Stomach (tissue), 9 donors: ENCODE data around the gene KRTAP4-1. TPM values are rescaled to one million over a fixed set of nuclear protein-coding genes. Genes with fewer than 3 reads are reported as not detected.
"Not testable (repeated sequence)": the region's sequence is repeated elsewhere in the genome, so short reads cannot be mapped to it uniquely, and the experiment has no call there.

Experiments used
- DNase-seq, 2 donors: peaks; one replicate each; pipeline versions ENCODE4 v3.0.0 to v3.0.0-alpha.2; 2013 to 2019
- H3K27ac ChIP-seq, 5 donors: fragments of 200-600 bp in 4 of 5; sonication (generic) in 4 of 5; one replicate each; pipeline ENCODE4 v1.5.1; 2013 to 2019; ENCODE audit warnings: mild to moderate bottlenecking in 1 of 5, moderate library complexity in 1 of 5
- H3K27me3 ChIP-seq, 3 donors: fragments of 200-600 bp; sonication (generic); one replicate each; pipeline ENCODE4 v1.5.1; 2017 to 2019; ENCODE audit warnings: mixed run types in 1 of 3
- H3K36me3 ChIP-seq, 4 donors: fragments of 200-600 bp; sonication (generic); 1 replicate in 3 of 4; 2 replicates in 1 of 4; pipeline ENCODE4 v1.5.1; 2016 to 2019
- H3K4me1 ChIP-seq, 4 donors: fragments of 200-600 bp; sonication (generic); one replicate each; pipeline ENCODE4 v1.5.1; 2016 to 2019
- H3K4me3 ChIP-seq, 4 donors: fragments of 200-600 bp; sonication (generic) in 3 of 4; one replicate each; pipeline ENCODE4 v1.5.1; 2016 to 2019; ENCODE audit warnings: mild to moderate bottlenecking in 1 of 4
- H3K9me3 ChIP-seq, 4 donors: fragments of 200-600 bp; sonication (generic); one replicate each; pipeline ENCODE4 v1.5.1; 2016 to 2019
- EP300 ChIP-seq: sonication (generic); formaldehyde crosslinking; IDR thresholded peaks from one replicate; pipeline ENCODE4 v1.6.1; 2017; ENCODE audit warnings: antibody characterized with exemption
- POLR2A ChIP-seq, 4 donors: fragments of 450-650 bp; IDR thresholded peaks; one replicate each; pipeline ENCODE4 v1.6.1; 2016; ENCODE audit warnings: antibody characterized with exemption in 4 of 4, control low read depth in 2 of 4, mild to moderate bottlenecking in 1 of 4, moderate library complexity in 1 of 4
- POLR2AphosphoS5 ChIP-seq, 3 donors: sonication (generic); formaldehyde crosslinking; IDR thresholded peaks; one replicate each; pipeline ENCODE4 v1.6.1; 2016; ENCODE audit warnings: antibody characterized with exemption in 3 of 3
- WGBS, 5 donors: extraction: QIAGEN DNeasy Blood & Tissue Kit in 3 of 5; methylation state at CpG; one replicate each; pipeline versions ENCODE4 v1.1.5 to v1.1.7; 2013 to 2018; 5-methylcytosine and 5-hydroxymethylcytosine counted together
- intact Hi-C: fragments of 100-400 bp; cut with DNase I; formaldehyde crosslinking; loops from one replicate; pipeline ENCODE4 v1.15.1; 2023; ENCODE audit warnings: low total_unique reads
- polyA plus RNA-seq, 3 donors: library from polyadenylated mRNA; stranded (reverse); fragments of 200-250 nt; gene quantifications; one replicate each; pipeline ENCODE4 v1.2.3, GENCODE V29; 2013
- total RNA-seq, 5 donors: library from RNA; depleted of rRNA; stranded (reverse); fragments of >200 nt; gene quantifications; one replicate each; pipeline versions ENCODE4 v1.1.0 to v1.2.3, GENCODE V29; 2014 to 2016
- TF ChIP-seq, protein P1 (sequence below), 7 experiments: fragments of 450-650 bp in 4 of 7; fragments of 200-600 bp in 3 of 7; sonication (generic) in 3 of 7; IDR thresholded peaks; one replicate each; pipeline ENCODE4 v1.5.1; 2016 to 2019; ENCODE audit warnings: antibody characterized with exemption in 7 of 7, control low read depth in 2 of 7, mild to moderate bottlenecking in 1 of 7
- donor health status: healthy with polysubstance abuse.
- donor health status: Bipolar disorder and iron deficiency.
- donor health status: healthy.

Gene KRTAP4-1
- total and polyA plus RNA-seq, 8 donors = not detected

DNA sequence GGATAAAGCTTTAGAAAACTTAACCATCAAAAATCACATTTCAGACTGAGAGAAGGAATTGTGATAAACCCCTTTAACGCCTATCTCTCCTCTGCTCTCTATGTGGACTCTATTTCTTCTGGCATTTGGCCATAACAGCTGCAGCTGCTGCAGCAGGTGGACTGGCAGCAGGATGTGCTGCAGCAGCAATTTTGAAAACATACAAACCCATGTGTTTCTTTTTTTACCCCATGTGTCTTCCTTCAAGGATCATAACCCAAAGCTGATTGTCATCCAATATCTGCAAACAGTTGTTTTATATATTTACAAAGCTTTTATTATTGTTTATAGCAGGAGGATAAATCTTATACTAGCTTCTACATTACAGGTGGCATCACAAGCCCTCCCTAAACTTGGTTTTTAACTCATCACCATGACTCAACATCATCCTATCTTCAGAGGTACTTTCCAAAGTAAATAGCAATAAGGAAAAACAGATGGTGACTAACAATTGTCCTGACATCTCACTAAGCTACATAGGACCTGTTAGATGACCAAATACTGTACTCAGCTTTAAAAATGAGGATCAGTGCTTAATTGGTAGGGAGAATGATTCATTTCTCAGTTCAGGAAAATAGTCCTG, 27.2 kb upstream of the KRTAP4-1 start:
- no peaks in the 10 kb centered on the region for H3K4me1 ChIP-seq
- DNase-seq = peak in 1 of 2 donors; percentile 22
- no peaks in the 10 kb centered on the region for H3K36me3 ChIP-seq
- H3K9me3 ChIP-seq = no peaks in the 10 kb centered on the region
- TF ChIP-seq POLR2A (IDR thresholded peaks at IDR 0.05) = no peak
- TF ChIP-seq EP300 = no peak
- TF ChIP-seq POLR2AphosphoS5 (IDR thresholded peaks at IDR 0.05) = no peak
- TF ChIP-seq, protein P1, sequence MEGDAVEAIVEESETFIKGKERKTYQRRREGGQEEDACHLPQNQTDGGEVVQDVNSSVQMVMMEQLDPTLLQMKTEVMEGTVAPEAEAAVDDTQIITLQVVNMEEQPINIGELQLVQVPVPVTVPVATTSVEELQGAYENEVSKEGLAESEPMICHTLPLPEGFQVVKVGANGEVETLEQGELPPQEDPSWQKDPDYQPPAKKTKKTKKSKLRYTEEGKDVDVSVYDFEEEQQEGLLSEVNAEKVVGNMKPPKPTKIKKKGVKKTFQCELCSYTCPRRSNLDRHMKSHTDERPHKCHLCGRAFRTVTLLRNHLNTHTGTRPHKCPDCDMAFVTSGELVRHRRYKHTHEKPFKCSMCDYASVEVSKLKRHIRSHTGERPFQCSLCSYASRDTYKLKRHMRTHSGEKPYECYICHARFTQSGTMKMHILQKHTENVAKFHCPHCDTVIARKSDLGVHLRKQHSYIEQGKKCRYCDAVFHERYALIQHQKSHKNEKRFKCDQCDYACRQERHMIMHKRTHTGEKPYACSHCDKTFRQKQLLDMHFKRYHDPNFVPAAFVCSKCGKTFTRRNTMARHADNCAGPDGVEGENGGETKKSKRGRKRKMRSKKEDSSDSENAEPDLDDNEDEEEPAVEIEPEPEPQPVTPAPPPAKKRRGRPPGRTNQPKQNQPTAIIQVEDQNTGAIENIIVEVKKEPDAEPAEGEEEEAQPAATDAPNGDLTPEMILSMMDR (IDR thresholded peaks at IDR 0.05) = no peak
- 18 to 44% (median 34%) methylated on average over 1 of the region's 1 CpG for WGBS, 5 donors
- intact Hi-C loops = no loop called here
- no peak overlapping the region for H3K4me3 ChIP-seq
- H3K27ac ChIP-seq = no peak overlapping the region
- peaks cover 0 to 30% (median 11%) of the 10 kb centered on the region in 3 donors for H3K27me3 ChIP-seq

DNA sequence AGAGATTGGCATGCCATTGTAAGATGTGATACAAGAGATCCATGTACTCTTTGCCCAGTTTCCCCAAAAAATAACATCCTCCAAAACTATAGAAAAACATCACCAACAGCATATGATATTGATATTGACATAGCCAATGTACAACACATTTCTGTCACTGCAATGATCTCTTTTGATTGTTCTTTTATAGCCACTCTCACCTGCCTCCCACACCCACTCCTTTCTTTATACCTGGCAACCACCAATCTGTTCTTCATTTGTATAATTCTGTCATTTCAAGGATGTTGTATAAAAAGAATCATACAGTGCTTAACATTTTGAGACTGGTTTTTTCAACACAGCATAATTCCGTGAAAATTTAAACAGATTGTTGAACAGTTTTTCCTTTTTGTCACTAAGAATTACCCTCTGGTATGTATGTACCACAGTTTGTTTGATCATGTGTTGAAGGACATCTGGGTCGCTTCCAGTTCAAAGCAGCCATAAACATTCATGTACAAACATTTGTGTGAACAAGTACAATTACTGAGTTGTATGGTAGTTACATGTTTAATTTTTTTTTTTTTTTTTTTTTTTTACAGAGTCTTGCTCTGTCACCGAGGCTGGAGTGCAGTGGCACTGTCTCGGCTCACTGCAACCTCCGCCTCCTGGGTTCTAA, 14.8 kb upstream of the KRTAP4-1 start:
- TF ChIP-seq, protein P1 (IDR thresholded peaks at IDR 0.05) = no peak
- no peaks in the 10 kb centered on the region for H3K4me1 ChIP-seq
- H3K27ac ChIP-seq = no peak overlapping the region
- H3K4me3 ChIP-seq = no peak overlapping the region
- no peaks in the 10 kb centered on the region for H3K36me3 ChIP-seq
- no peak for DNase-seq
- no peaks in the 10 kb centered on the region for H3K27me3 ChIP-seq
- 56 to 75% (median 59%) methylated on average over 5 of the region's 5 CpGs for WGBS, 5 donors
- intact Hi-C loops = no loop called here
- H3K9me3 ChIP-seq = peaks cover 0 to 3% (median 0%) of the 10 kb centered on the region in 4 donors

DNA sequence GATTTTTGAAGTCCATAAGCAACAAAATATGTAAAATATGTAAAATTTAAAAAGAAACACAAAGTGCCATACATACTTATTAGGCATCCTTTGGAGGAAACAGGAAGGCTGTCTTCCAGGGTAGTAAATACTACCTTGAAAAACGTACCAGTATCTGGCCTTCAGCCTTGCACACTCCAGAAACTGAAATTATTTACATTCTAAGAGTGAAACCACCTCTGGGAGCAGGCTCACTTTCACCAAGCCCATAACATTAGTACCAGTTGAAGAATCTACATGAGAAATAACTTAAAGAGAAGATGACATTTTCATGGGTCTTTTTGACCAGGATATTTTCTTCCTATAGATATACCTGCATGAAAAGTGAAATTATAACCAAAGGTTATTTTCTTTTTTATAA, 11.4 kb upstream of the KRTAP4-1 start:
- peaks cover 0 to 3% (median 0%) of the 10 kb centered on the region in 4 donors for H3K9me3 ChIP-seq
- no peak overlapping the region for H3K27ac ChIP-seq
- no peaks in the 10 kb centered on the region for H3K27me3 ChIP-seq
- H3K4me3 ChIP-seq = no peak overlapping the region
- DNase-seq = no peak
- TF ChIP-seq POLR2A (IDR thresholded peaks at IDR 0.05) = no peak
- TF ChIP-seq, protein P1 (IDR thresholded peaks at IDR 0.05) = no peak
- TF ChIP-seq POLR2AphosphoS5 (IDR thresholded peaks at IDR 0.05) = no peak
- no peak for TF ChIP-seq EP300
- intact Hi-C loops = no loop called here
- H3K4me1 ChIP-seq = no peaks in the 10 kb centered on the region
- no peaks in the 10 kb centered on the region for H3K36me3 ChIP-seq
- 34 to 46% (median 36%) methylated on average over 1 of the region's 1 CpG for WGBS, 5 donors

DNA sequence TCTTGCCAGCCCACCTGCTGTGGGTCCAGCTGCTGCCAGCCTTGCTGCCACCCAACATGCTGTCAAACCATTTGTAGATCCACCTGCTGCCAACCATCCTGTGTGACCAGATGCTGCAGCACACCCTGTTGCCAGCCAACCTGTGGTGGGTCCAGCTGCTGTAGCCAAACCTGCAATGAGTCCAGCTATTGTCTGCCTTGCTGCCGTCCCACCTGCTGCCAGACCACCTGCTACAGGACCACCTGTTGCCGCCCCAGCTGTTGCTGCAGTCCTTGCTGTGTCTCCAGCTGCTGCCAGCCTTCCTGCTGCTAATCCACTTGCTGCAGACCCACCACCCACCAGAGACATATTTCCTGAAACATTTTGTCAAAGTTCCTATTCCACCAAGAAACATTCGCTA, 5.6 kb upstream of the KRTAP4-1 start:
- Histone ChIP-seq H3K27ac (no peak overlapping the region), H3K27me3 (peaks cover 0 to 16% (median 8%) of the 10 kb centered on the region in 3 donors), H3K4me1 (no peaks in the 10 kb centered on the region), H3K4me3 (no peak overlapping the region), H3K9me3 (no peaks in the 10 kb centered on the region), H3K36me3 (no peaks in the 10 kb centered on the region)
- WGBS, 5 donors = 76 to 90% (median 85%) methylated on average over 2 to 3 of the region's 3 CpGs
- TF ChIP-seq POLR2AphosphoS5 (IDR thresholded peaks at IDR 0.05) = no peak
- TF ChIP-seq, protein P1 (IDR thresholded peaks at IDR 0.05) = no peak
- TF ChIP-seq POLR2A (IDR thresholded peaks at IDR 0.05) = no peak
- no peak for TF ChIP-seq EP300
- intact Hi-C loops = no loop called here
- no peak for DNase-seq

DNA sequence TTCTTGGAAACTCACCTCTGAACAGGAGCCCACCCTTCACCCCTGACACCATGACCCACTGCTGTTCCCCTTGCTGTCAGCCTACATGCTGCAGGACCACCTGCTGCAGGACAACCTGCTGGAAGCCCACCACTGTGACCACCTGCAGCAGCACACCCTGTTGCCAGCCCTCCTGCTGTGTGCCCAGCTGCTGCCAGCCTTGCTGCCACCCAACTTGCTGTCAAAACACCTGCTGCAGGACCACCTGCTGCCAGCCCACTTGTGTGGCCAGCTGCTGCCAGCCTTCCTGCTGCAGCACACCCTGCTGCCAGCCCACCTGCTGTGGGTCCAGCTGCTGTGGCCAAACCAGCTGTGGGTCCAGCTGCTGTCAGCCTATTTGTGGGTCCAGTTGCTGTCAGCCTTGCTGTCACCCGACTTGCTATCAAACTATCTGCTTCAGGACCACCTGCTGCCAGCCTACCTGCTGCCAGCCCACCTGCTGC, 5.2 kb upstream of the KRTAP4-1 start, which contains the start of gene KRTAP9-1:
Gene KRTAP9-1, plus strand, starts transcription at position 51 of the 482 bp plus-strand sequence. Its CDS starts 0 bp downstream, at position 51.
- H3K4me3 ChIP-seq, DNase-seq, H3K36me3 ChIP-seq, H3K9me3 ChIP-seq, intact Hi-C loops, H3K27ac ChIP-seq, H3K4me1 ChIP-seq: not testable (repeated sequence)
- WGBS, 5 donors = 40 to 75% (median 60%) methylated on average over 1 of the region's 1 CpG; no CpG with 5 or more reads in 1 of the 5 donors
- peaks cover 0 to 18% (median 9%) of the 10 kb centered on the region in 3 donors for H3K27me3 ChIP-seq
